Liver (tissue), 3 donors: ENCODE data around the gene FER1L5.

Source experiments
- FOXA2 ChIP-seq: IDR thresholded peaks from 2 replicates; pipeline ENCODE4 v1.6.1; 2016; ENCODE audit warnings: antibody characterized with exemption
- HNF4A ChIP-seq, 2 donors: conservative IDR thresholded peaks; 2 replicates each; pipeline ENCODE4 v1.6.1; 2016; ENCODE audit warnings: antibody characterized with exemption in 2 of 2, mild to moderate bottlenecking in 2 of 2
- HNF4G ChIP-seq: IDR thresholded peaks from 2 replicates; pipeline ENCODE4 v1.6.1; 2016; ENCODE audit warnings: antibody characterized with exemption
- RAD21 ChIP-seq, 2 donors: IDR thresholded peaks; 2 replicates each; pipeline ENCODE4 v1.6.1; 2016; ENCODE audit warnings: antibody characterized with exemption in 2 of 2, mild to moderate bottlenecking in 2 of 2
- SP1 ChIP-seq: IDR thresholded peaks from 2 replicates; pipeline ENCODE4 v1.6.1; 2018; ENCODE audit warnings: antibody characterized with exemption, mild to moderate bottlenecking
- YY1 ChIP-seq: IDR thresholded peaks from 2 replicates; pipeline ENCODE4 v1.6.1; 2016; ENCODE audit warnings: antibody characterized with exemption, mild to moderate bottlenecking
- TF ChIP-seq, protein P1 (sequence below): fragments of 150-350 bp; IDR thresholded peaks from 2 replicates; pipeline ENCODE4 v1.5.1; 2017; ENCODE audit warnings: improper control_type of control experiment, low read depth, low read length; ENCODE audit not compliant: missing input control
- TF ChIP-seq, protein P2 (sequence below): IDR thresholded peaks from 2 replicates; pipeline ENCODE4 v1.6.1; 2016; ENCODE audit warnings: antibody characterized with exemption
- TF ChIP-seq, protein P3 (sequence below): IDR thresholded peaks from 2 replicates; pipeline ENCODE4 v1.6.1; 2016; ENCODE audit warnings: antibody characterized with exemption
- donor health status: healthy.
- donor health status: healthy.

DNA sequence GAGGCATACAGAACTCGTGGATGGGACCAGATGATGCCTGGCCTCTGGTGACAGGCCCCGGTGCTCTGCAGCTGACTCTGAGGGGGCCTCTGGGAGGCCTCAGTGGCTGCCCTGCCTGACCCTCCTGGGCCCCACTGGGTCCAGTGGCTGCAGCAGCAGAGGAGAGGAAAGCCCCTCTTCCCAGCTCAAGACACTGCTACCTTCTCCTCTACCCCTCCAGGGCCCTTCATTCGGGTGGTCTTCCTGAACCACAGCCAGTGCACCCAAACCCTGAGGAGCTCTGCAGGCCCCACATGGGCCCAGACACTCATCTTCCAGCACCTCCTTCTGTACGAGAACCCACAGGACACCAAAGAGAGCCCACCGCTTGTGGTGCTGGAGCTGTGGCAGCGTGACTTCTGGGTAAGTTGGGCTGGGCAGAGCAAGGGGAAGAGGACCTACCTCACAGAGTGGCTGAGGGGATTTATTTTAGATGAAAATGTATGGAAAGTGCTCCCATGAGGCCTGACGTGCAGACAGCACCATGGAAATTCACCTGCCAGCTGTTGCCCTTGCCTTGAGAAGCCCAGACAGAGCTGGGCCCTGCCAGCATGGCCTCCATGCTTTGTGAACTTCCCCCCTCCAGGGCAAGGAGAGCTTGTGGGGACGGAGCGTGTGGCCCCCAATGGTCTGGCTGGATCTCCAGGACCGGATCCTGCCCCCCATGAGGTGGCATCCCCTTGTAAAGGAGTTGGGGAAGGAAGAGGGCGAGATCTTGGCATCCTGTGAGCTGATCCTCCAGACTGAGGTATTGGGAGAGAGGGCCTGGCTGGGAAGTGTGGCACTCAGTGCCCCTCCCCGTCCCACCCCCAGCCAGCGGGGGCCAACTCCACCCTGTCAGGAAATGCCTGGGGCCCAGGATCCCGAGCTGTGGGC lies 51.0 kb downstream of the FER1L5 start:
- no peak for TF ChIP-seq HNF4A (conservative IDR thresholded peaks at IDR 0.05)
- TF ChIP-seq, protein P1, sequence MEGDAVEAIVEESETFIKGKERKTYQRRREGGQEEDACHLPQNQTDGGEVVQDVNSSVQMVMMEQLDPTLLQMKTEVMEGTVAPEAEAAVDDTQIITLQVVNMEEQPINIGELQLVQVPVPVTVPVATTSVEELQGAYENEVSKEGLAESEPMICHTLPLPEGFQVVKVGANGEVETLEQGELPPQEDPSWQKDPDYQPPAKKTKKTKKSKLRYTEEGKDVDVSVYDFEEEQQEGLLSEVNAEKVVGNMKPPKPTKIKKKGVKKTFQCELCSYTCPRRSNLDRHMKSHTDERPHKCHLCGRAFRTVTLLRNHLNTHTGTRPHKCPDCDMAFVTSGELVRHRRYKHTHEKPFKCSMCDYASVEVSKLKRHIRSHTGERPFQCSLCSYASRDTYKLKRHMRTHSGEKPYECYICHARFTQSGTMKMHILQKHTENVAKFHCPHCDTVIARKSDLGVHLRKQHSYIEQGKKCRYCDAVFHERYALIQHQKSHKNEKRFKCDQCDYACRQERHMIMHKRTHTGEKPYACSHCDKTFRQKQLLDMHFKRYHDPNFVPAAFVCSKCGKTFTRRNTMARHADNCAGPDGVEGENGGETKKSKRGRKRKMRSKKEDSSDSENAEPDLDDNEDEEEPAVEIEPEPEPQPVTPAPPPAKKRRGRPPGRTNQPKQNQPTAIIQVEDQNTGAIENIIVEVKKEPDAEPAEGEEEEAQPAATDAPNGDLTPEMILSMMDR = no peak
- no peak for TF ChIP-seq SP1
- TF ChIP-seq YY1 = no peak
- TF ChIP-seq, protein P2, sequence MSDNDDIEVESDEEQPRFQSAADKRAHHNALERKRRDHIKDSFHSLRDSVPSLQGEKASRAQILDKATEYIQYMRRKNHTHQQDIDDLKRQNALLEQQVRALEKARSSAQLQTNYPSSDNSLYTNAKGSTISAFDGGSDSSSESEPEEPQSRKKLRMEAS = no peak
- TF ChIP-seq HNF4G = no peak
- TF ChIP-seq, protein P3, sequence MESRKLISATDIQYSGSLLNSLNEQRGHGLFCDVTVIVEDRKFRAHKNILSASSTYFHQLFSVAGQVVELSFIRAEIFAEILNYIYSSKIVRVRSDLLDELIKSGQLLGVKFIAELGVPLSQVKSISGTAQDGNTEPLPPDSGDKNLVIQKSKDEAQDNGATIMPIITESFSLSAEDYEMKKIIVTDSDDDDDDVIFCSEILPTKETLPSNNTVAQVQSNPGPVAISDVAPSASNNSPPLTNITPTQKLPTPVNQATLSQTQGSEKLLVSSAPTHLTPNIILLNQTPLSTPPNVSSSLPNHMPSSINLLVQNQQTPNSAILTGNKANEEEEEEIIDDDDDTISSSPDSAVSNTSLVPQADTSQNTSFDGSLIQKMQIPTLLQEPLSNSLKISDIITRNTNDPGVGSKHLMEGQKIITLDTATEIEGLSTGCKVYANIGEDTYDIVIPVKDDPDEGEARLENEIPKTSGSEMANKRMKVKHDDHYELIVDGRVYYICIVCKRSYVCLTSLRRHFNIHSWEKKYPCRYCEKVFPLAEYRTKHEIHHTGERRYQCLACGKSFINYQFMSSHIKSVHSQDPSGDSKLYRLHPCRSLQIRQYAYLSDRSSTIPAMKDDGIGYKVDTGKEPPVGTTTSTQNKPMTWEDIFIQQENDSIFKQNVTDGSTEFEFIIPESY = no peak
- no peak for TF ChIP-seq RAD21 (IDR thresholded peaks at IDR 0.05)
- TF ChIP-seq FOXA2 = no peak
